ENCODE results near the gene UNC93B1.

The UNC93B1 gene

GRCh38 chr11:68044898-68045351 is 41.0 kb upstream of the UNC93B1 start:
- peaks cover 7 to 8% of the 10 kb centered on the region in 2 experiments for H3K4me1 ChIP-seq (ENCODE audit: control insufficient read depth in 1 of 2, insufficient read depth in 2 of 2, low read length in 2 of 2)
- no peak overlapping the region for H2AFZ ChIP-seq (ENCODE audit: insufficient read depth, low read length, poor library complexity)
- H3K14ac ChIP-seq (ENCODE audit: low read length): no peak overlapping the region
- no peak overlapping the region for H3K4me2 ChIP-seq (ENCODE audit: low read length)
- H3K4ac ChIP-seq (ENCODE audit: low read depth, low read length): no peak overlapping the region
- H4K12ac ChIP-seq (ENCODE audit: low read depth, low read length): no peak overlapping the region
- H2BK120ac ChIP-seq (ENCODE audit: insufficient read depth, low read length, poor library complexity): no peak overlapping the region
- H3K27me3 ChIP-seq (ENCODE audit: insufficient read depth, low read length): no peaks in the 10 kb centered on the region
- H4K91ac ChIP-seq (ENCODE audit: low read depth, low read length): no peak overlapping the region
- H2BK12ac ChIP-seq (ENCODE audit: low read length): no peak overlapping the region
- peaks cover 58 to 60% of the 10 kb centered on the region in 2 experiments for H3K36me3 ChIP-seq (ENCODE audit: control insufficient read depth in 1 of 2, insufficient read depth in 2 of 2, low read length in 2 of 2)
- H3K79me2 ChIP-seq (ENCODE audit: control insufficient read depth, insufficient read depth, low read length, poor library complexity): peaks cover 2% of the 10 kb centered on the region
- no peak overlapping the region for H3K4me3 ChIP-seq (ENCODE audit: low read depth, low read length)
- no peak overlapping the region for H4K8ac ChIP-seq (ENCODE audit: low read depth, low read length)
- DNase-seq: no peak
- H3K18ac ChIP-seq (ENCODE audit: low read length): no peak overlapping the region
- H3K79me1 ChIP-seq (ENCODE audit: low read length): peaks cover 6% of the 10 kb centered on the region
- H2AK5ac ChIP-seq (ENCODE audit: low read length): no peak overlapping the region
- H3K9me3 ChIP-seq (ENCODE audit: insufficient read depth, low read depth, low read length): peaks cover 3% of the 10 kb centered on the region
- no peak overlapping the region for H3K27ac ChIP-seq (ENCODE audit: low read depth, low read length)
- no CpG with 5 or more reads among the region's 18 CpGs for WGBS (ENCODE audit: extremely low coverage, insufficient coverage, insufficient read length)
- H3K23ac ChIP-seq (ENCODE audit: low read length): no peak overlapping the region
- no peak overlapping the region for H2BK5ac ChIP-seq (ENCODE audit: low read depth, low read length, poor library complexity)
- H3K9ac ChIP-seq (ENCODE audit: low read length): no peak overlapping the region

GRCh38 chr11:68044145-68044813 is 40.4 kb upstream of the UNC93B1 start:
- Histone ChIP-seq H3K4me3 (ENCODE audit: low read depth, low read length) (no peak overlapping the region), H3K9ac (ENCODE audit: low read length) (no peak overlapping the region), H2BK12ac (ENCODE audit: low read length) (no peak overlapping the region), H4K12ac (ENCODE audit: low read depth, low read length) (no peak overlapping the region), H3K4me1 (ENCODE audit: control insufficient read depth in 1 of 2, insufficient read depth in 2 of 2, low read length in 2 of 2) (peaks cover 10 to 11% of the 10 kb centered on the region in 2 experiments), H2BK5ac (ENCODE audit: low read depth, low read length, poor library complexity) (no peak overlapping the region), H3K79me1 (ENCODE audit: low read length) (peaks cover 6% of the 10 kb centered on the region), H3K18ac (ENCODE audit: low read length) (no peak overlapping the region), H4K91ac (ENCODE audit: low read depth, low read length) (no peak overlapping the region), H3K14ac (ENCODE audit: low read length) (no peak overlapping the region), H3K4ac (ENCODE audit: low read depth, low read length) (no peak overlapping the region), H2BK120ac (ENCODE audit: insufficient read depth, low read length, poor library complexity) (no peak overlapping the region), H3K36me3 (ENCODE audit: control insufficient read depth in 1 of 2, insufficient read depth in 2 of 2, low read length in 2 of 2) (peaks cover 51 to 54% of the 10 kb centered on the region in 2 experiments), H3K27ac (ENCODE audit: low read depth, low read length) (no peak overlapping the region), H3K4me2 (ENCODE audit: low read length) (no peak overlapping the region), H2AFZ (ENCODE audit: insufficient read depth, low read length, poor library complexity) (no peak overlapping the region), H4K8ac (ENCODE audit: low read depth, low read length) (no peak overlapping the region), H3K27me3 (ENCODE audit: insufficient read depth, low read length) (no peaks in the 10 kb centered on the region), H2AK5ac (ENCODE audit: low read length) (no peak overlapping the region), H3K79me2 (ENCODE audit: control insufficient read depth, insufficient read depth, low read length, poor library complexity) (peaks cover 2% of the 10 kb centered on the region), H3K9me3 (ENCODE audit: insufficient read depth, low read depth, low read length) (peaks cover 3% of the 10 kb centered on the region), H3K23ac (ENCODE audit: low read length) (no peak overlapping the region)
- no peak for DNase-seq
- WGBS (ENCODE audit: extremely low coverage, insufficient coverage, insufficient read length): no CpG with 5 or more reads among the region's 24 CpGs

GRCh38 chr11:68043349-68044144 is 39.6 kb upstream of the UNC93B1 start:
- Histone ChIP-seq H3K18ac (ENCODE audit: low read length) (no peak overlapping the region), H2BK120ac (ENCODE audit: insufficient read depth, low read length, poor library complexity) (no peak overlapping the region), H3K14ac (ENCODE audit: low read length) (no peak overlapping the region), H3K23ac (ENCODE audit: low read length) (no peak overlapping the region), H3K4me3 (ENCODE audit: low read depth, low read length) (no peak overlapping the region), H4K12ac (ENCODE audit: low read depth, low read length) (no peak overlapping the region), H2BK5ac (ENCODE audit: low read depth, low read length, poor library complexity) (no peak overlapping the region), H3K36me3 (ENCODE audit: control insufficient read depth in 1 of 2, insufficient read depth in 2 of 2, low read length in 2 of 2) (peaks cover 44 to 46% of the 10 kb centered on the region in 2 experiments), H3K4ac (ENCODE audit: low read depth, low read length) (no peak overlapping the region), H4K91ac (ENCODE audit: low read depth, low read length) (no peak overlapping the region), H3K9me3 (ENCODE audit: insufficient read depth, low read depth, low read length) (peaks cover 3% of the 10 kb centered on the region), H2AK5ac (ENCODE audit: low read length) (no peak overlapping the region), H2BK12ac (ENCODE audit: low read length) (no peak overlapping the region), H2AFZ (ENCODE audit: insufficient read depth, low read length, poor library complexity) (no peak overlapping the region), H4K8ac (ENCODE audit: low read depth, low read length) (no peak overlapping the region), H3K27me3 (ENCODE audit: insufficient read depth, low read length) (no peaks in the 10 kb centered on the region), H3K4me1 (ENCODE audit: control insufficient read depth in 1 of 2, insufficient read depth in 2 of 2, low read length in 2 of 2) (peaks cover 12 to 15% of the 10 kb centered on the region in 2 experiments), H3K9ac (ENCODE audit: low read length) (no peak overlapping the region), H3K27ac (ENCODE audit: low read depth, low read length) (no peak overlapping the region), H3K79me1 (ENCODE audit: low read length) (peaks cover 12% of the 10 kb centered on the region), H3K79me2 (ENCODE audit: control insufficient read depth, insufficient read depth, low read length, poor library complexity) (peaks cover 3% of the 10 kb centered on the region), H3K4me2 (ENCODE audit: low read length) (no peak overlapping the region)
- no CpG with 5 or more reads among the region's 36 CpGs for WGBS (ENCODE audit: extremely low coverage, insufficient coverage, insufficient read length)
- no peak for DNase-seq

GRCh38 chr11:68043029-68043348 is 39.1 kb upstream of the UNC93B1 start:
- H3K14ac ChIP-seq (ENCODE audit: low read length): no peak overlapping the region
- WGBS (ENCODE audit: extremely low coverage, insufficient coverage, insufficient read length): no CpG with 5 or more reads among the region's 8 CpGs

More at GRCh38 chr11:68043029-68043348, 39.1 kb upstream of the UNC93B1 start:
- Histone ChIP-seq H4K8ac (ENCODE audit: low read depth, low read length) (no peak overlapping the region), H3K79me1 (ENCODE audit: low read length) (peaks cover 17% of the 10 kb centered on the region), H3K9me3 (ENCODE audit: insufficient read depth, low read depth, low read length) (peaks cover 3% of the 10 kb centered on the region), H3K27ac (ENCODE audit: low read depth, low read length) (no peak overlapping the region), H2BK120ac (ENCODE audit: insufficient read depth, low read length, poor library complexity) (no peak overlapping the region), H3K4me1 (ENCODE audit: control insufficient read depth in 1 of 2, insufficient read depth in 2 of 2, low read length in 2 of 2) (peaks cover 18 to 20% of the 10 kb centered on the region in 2 experiments), H3K23ac (ENCODE audit: low read length) (no peak overlapping the region), H3K4ac (ENCODE audit: low read depth, low read length) (no peak overlapping the region), H3K4me3 (ENCODE audit: low read depth, low read length) (no peak overlapping the region), H3K79me2 (ENCODE audit: control insufficient read depth, insufficient read depth, low read length, poor library complexity) (peaks cover 4% of the 10 kb centered on the region), H4K12ac (ENCODE audit: low read depth, low read length) (no peak overlapping the region), H3K9ac (ENCODE audit: low read length) (no peak overlapping the region), H2BK12ac (ENCODE audit: low read length) (no peak overlapping the region), H4K91ac (ENCODE audit: low read depth, low read length) (no peak overlapping the region), H3K18ac (ENCODE audit: low read length) (no peak overlapping the region), H2AK5ac (ENCODE audit: low read length) (no peak overlapping the region), H2BK5ac (ENCODE audit: low read depth, low read length, poor library complexity) (no peak overlapping the region), H3K36me3 (ENCODE audit: control insufficient read depth in 1 of 2, insufficient read depth in 2 of 2, low read length in 2 of 2) (peaks cover 41 to 43% of the 10 kb centered on the region in 2 experiments), H2AFZ (ENCODE audit: insufficient read depth, low read length, poor library complexity) (no peak overlapping the region), H3K27me3 (ENCODE audit: insufficient read depth, low read length) (no peaks in the 10 kb centered on the region), H3K4me2 (ENCODE audit: low read length) (no peak overlapping the region)
- DNase-seq: no peak

Data from trophoblast cell (in vitro differentiated cells and primary cell).